ENCODE data around the gene NBAS. TPM values are rescaled to one million over a fixed set of nuclear protein-coding genes. Genes with fewer than 3 reads are reported as not detected.

NBAS gene
- total and polyA plus RNA-seq, 9 of the 15 experiments (the other 6 are each of a cell fraction or from before 2014, with no cell fraction given), result 15.3 to 94.4 (median 69.9) TPM

- TF ChIP-seq CTCFL (IDR thresholded peaks at IDR 0.05; ENCODE audit: borderline replicate concordance, insufficient read depth, low read depth, low read length, poor library complexity, severe bottlenecking) (no peak), TCF7 (IDR thresholded peaks at IDR 0.05; ENCODE audit: borderline replicate concordance) (no peak), SIRT6 (IDR thresholded peaks at IDR 0.05; ENCODE audit: low read depth, low read length) (no peak), ATF1 (CRISPR knock-in tag; IDR thresholded peaks at IDR 0.05) (no peak), ATF1 (tag; IDR thresholded peaks at IDR 0.05) (no peak), ZNF24 (IDR thresholded peaks at IDR 0.05) (no peak), SUPT5H (IDR thresholded peaks at IDR 0.05) (no peak), ZC3H4 (CRISPR knock-in tag; IDR thresholded peaks at IDR 0.05; ENCODE audit: borderline replicate concordance) (no peak), ELF4 (CRISPR knock-in tag; IDR thresholded peaks at IDR 0.05) (no peak), SRF (CRISPR knock-in tag; IDR thresholded peaks at IDR 0.05) (no peak), REST (IDR thresholded peaks at IDR 0.05; ENCODE audit: borderline replicate concordance) (no peak), REST (CRISPR knock-in tag; IDR thresholded peaks at IDR 0.05; ENCODE audit: low read depth) (no peak), EHMT2 (IDR thresholded peaks at IDR 0.05) (no peak)
These were observed 262.4 kb downstream of the NBAS start (continued) for GRCh38 chr2:15298770-15299169.

Data from K562 (cell line).